DOHH2 (cell line): Measurements from ENCODE around the gene CD151.

ENCODE experiments used
- H3F3A ChIP-seq: fragments of 200-600 bp; sonication (generic), shearing (Covaris generic); 2 replicates; pipeline ENCODE4 v1.6.0; 2016; ENCODE audit warnings: antibody characterized with exemption, mild to moderate bottlenecking; ENCODE audit not compliant: control insufficient read depth, insufficient read depth
- H3K27ac ChIP-seq: fragments of 200-600 bp; sonication (generic); 2 replicates; pipeline ENCODE4 v1.5.1; 2014; ENCODE audit warnings: low read depth, mild to moderate bottlenecking, low read length, moderate library complexity
- H3K27me3 ChIP-seq: fragments of 200-600 bp; sonication (generic); 2 replicates; pipeline ENCODE4 v1.6.1; 2014; ENCODE audit warnings: mild to moderate bottlenecking, low read length, mixed read lengths; ENCODE audit not compliant: control insufficient read depth
- H3K36me3 ChIP-seq: fragments of 200-600 bp; sonication (generic); 2 replicates; pipeline ENCODE4 v1.6.1; 2014; ENCODE audit warnings: mild to moderate bottlenecking, low read length, moderate library complexity, mixed read lengths; ENCODE audit not compliant: control insufficient read depth
- H3K4me1 ChIP-seq: fragments of 200-600 bp; sonication (generic); 2 replicates; pipeline ENCODE4 v1.6.1; 2014; ENCODE audit warnings: mild to moderate bottlenecking, low read length, mixed read lengths; ENCODE audit not compliant: control insufficient read depth
- H3K4me2 ChIP-seq: fragments of 200-600 bp; sonication (generic); 2 replicates; pipeline ENCODE4 v1.6.0; 2014; ENCODE audit warnings: mild to moderate bottlenecking, low read length, moderate library complexity
- H3K4me3 ChIP-seq: fragments of 200-600 bp; sonication (generic); 2 replicates; pipeline ENCODE4 v1.5.1; 2014; ENCODE audit warnings: mild to moderate bottlenecking, low read length, mixed read lengths
- H3K79me2 ChIP-seq: fragments of 200-600 bp; sonication (generic); 2 replicates; pipeline ENCODE4 v1.6.1; 2014; ENCODE audit warnings: mild to moderate bottlenecking, low read length, mixed read lengths; ENCODE audit not compliant: control insufficient read depth
- H3K9me2 ChIP-seq: fragments of 200-600 bp; sonication (generic); replicated peaks from 2 replicates; pipeline ENCODE4 v1.6.1; 2014; ENCODE audit warnings: mild to moderate bottlenecking, low read length, mixed read lengths; ENCODE audit not compliant: control insufficient read depth
- H3K9me3 ChIP-seq: fragments of 200-600 bp; sonication (generic); 2 replicates; pipeline ENCODE4 v1.6.1; 2014; ENCODE audit warnings: antibody characterized with exemption, low read length, mixed read lengths; ENCODE audit not compliant: control insufficient read depth, insufficient read depth
- H4K20me1 ChIP-seq: fragments of 200-600 bp; sonication (generic); 2 replicates; pipeline ENCODE4 v1.6.0; 2014; ENCODE audit warnings: low read depth, mild to moderate bottlenecking, antibody characterized with exemption, low read length, moderate library complexity; ENCODE audit not compliant: control insufficient read depth, insufficient read depth
- EZH2phosphoT487 ChIP-seq: fragments of 200-600 bp; sonication (generic); IDR thresholded peaks from 2 replicates; pipeline ENCODE4 v1.6.1; 2017; ENCODE audit warnings: borderline replicate concordance, mild to moderate bottlenecking, antibody characterized with exemption, low read length, moderate library complexity, mixed read lengths
- TF ChIP-seq, protein P1 (sequence below): fragments of 200-600 bp; sonication (generic); IDR thresholded peaks from one replicate; pipeline ENCODE4 v1.5.1; 2014; ENCODE audit warnings: antibody characterized with exemption, mild to moderate bottlenecking, low read depth, low read length; ENCODE audit not compliant: poor library complexity, severe bottlenecking

Gene CD151

DNA sequence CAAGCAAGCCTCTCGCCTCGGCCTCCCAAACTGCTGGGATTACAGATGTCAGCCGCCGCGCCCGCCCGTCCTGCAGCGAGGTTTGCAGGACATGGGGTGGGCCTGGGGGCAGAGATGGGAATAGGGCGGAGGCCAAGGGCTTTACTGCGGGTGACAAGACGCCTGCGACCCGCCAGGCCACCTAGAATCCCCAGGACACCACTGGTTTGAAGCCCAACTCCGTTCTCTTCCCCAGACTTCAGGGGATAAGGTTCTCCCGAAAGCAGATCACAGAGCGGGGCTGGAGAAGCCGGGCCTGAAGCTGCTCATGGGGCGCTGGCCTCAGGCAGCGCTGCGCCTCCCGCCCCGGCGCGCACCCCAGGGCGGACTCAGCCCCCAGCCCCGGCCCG, 9.2 kb downstream of the CD151 start:
- Histone ChIP-seq H3K9me3 (no peaks in the 10 kb centered on the region), H3K4me2 (peak overlapping the region; percentile 90), H3K9me2 (no peaks in the 10 kb centered on the region), H4K20me1 (peaks cover 14% of the 10 kb centered on the region), H3K27me3 (peaks cover 12% of the 10 kb centered on the region), H3F3A (no peaks in the 10 kb centered on the region), H3K4me1 (peaks cover 27% of the 10 kb centered on the region), H3K27ac (peak overlapping the region; percentile 61), H3K79me2 (peaks cover 25% of the 10 kb centered on the region), H3K36me3 (peaks cover 41% of the 10 kb centered on the region), H3K4me3 (peak overlapping the region; percentile 92)
- TF ChIP-seq EZH2phosphoT487: no peak
- TF ChIP-seq, protein P1, sequence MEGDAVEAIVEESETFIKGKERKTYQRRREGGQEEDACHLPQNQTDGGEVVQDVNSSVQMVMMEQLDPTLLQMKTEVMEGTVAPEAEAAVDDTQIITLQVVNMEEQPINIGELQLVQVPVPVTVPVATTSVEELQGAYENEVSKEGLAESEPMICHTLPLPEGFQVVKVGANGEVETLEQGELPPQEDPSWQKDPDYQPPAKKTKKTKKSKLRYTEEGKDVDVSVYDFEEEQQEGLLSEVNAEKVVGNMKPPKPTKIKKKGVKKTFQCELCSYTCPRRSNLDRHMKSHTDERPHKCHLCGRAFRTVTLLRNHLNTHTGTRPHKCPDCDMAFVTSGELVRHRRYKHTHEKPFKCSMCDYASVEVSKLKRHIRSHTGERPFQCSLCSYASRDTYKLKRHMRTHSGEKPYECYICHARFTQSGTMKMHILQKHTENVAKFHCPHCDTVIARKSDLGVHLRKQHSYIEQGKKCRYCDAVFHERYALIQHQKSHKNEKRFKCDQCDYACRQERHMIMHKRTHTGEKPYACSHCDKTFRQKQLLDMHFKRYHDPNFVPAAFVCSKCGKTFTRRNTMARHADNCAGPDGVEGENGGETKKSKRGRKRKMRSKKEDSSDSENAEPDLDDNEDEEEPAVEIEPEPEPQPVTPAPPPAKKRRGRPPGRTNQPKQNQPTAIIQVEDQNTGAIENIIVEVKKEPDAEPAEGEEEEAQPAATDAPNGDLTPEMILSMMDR: no peak

DNA sequence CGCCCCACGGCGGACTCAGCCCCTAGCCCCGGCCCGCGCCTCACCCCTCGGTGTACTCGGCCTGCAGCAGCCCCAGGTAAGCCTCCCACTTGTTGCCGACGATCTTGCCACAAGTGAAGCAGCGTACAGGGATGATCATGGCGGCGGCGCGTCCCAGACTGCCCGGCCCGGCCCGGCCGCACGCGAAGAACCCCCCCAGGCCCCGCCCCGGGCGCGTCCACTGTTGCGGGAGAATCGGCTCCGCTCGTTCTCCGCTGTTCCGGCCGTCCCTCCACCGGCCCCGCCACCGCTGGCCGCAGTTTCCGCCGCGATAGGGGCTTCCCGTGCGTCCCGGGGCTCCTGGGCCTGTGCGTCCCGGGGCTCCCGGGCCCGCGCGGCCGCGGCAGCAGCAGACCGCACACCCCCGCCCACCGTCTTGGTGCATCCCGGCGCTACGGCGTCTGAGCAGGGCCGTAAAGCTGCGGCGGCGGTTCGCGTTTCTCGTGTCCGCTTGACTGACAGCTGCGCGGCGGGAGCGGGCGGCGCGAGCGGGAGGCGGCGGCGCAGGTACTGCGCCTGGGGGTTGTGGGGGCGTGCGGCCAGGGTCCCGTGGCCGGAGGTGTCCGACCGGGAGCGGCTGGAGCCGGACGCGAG, 9.7 kb downstream of the CD151 start, which contains the start of the genes POLR2L and TSPAN4:
Gene POLR2L, minus strand, starts transcription at position 160 of the 633 bp plus-strand sequence. Its CDS starts 21 bp downstream, at position 139.
Gene TSPAN4, plus strand, starts transcription at position 483 of the 633 bp plus-strand sequence. CDS start 7,453 bp downstream, outside the sequence.
- Histone ChIP-seq H3K9me3 (no peaks in the 10 kb centered on the region), H3K4me3 (peak within 1 kb of the TSS; percentile 92), H3K4me1 (peaks cover 27% of the 10 kb centered on the region), H3K36me3 (peaks cover 41% of the 10 kb centered on the region), H3K9me2 (no peaks in the 10 kb centered on the region), H4K20me1 (peaks cover 14% of the 10 kb centered on the region), H3K4me2 (peak within 1 kb of the TSS; percentile 90), H3K79me2 (peaks cover 25% of the 10 kb centered on the region), H3K27ac (peak within 1 kb of the TSS; percentile 61), H3K27me3 (peaks cover 14% of the 10 kb centered on the region), H3F3A (no peaks in the 10 kb centered on the region)
- TF ChIP-seq, protein P1: no peak

DNA sequence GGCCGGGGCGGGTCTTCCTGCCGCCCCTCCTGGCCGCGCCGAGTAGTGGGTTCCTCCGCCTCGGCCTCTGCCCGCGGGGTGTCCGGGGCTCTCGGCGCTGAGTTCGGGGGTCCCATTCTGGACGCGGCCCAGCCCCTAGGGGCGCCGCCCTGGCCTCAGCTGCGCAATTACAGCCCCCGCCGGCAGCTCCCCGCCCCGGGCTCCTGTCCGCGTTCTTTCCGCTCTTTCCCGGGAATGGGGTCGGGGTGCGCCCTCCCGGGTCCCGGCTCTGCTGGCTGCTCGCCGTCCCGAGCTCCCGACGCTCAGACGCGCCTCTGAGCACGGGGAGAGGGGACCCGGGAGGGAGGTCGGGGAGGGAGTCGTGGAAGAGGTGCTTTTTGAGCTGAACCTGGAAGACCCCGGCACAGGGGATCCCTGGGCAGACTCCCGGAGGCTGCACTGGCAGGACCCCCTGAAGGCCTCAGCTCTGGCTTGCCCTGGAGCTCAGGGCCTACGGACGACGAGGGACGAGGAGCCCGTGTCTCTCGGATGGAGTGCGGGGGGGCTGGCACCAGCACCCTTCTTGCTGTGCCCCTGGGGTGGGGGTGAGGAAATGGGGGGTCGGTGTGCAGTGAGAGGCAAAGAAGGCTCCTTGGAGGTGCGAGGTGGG, 10.5 kb downstream of the CD151 start:
- peaks cover 34% of the 10 kb centered on the region for H3K36me3 ChIP-seq
- H3K27me3 ChIP-seq: peaks cover 14% of the 10 kb centered on the region
- H3K4me3 ChIP-seq: peak overlapping the region; percentile 92
- no peak for TF ChIP-seq EZH2phosphoT487
- TF ChIP-seq, protein P1: no peak
- no peaks in the 10 kb centered on the region for H3F3A ChIP-seq
- no peaks in the 10 kb centered on the region for H3K9me3 ChIP-seq
- peaks cover 30% of the 10 kb centered on the region for H3K4me1 ChIP-seq
- H3K27ac ChIP-seq: no peak overlapping the region
- peaks cover 14% of the 10 kb centered on the region for H4K20me1 ChIP-seq
- H3K79me2 ChIP-seq: peaks cover 25% of the 10 kb centered on the region
- H3K9me2 ChIP-seq: no peaks in the 10 kb centered on the region
- H3K4me2 ChIP-seq: peak overlapping the region; percentile 90
